Stimulated activated naive CD8-positive, alpha-beta T cell treated with anti-CD3 and anti-CD28 coated beads, Interleukin-15, Interleukin-2, amounts not matched to agents 100 U/mL and 50 U/mL, for 24 hours (primary cell): ENCODE data around the gene SUPT3H.

Source experiments
- ATAC-seq: fragments of 150-1000 bp; cut with Tn5 transposase; one replicate; pipeline ENCODE4 v1.10.0; 2021
- DNase-seq: peaks from one replicate; pipeline ENCODE4 v3.0.0; 2021

Gene SUPT3H

DNA sequence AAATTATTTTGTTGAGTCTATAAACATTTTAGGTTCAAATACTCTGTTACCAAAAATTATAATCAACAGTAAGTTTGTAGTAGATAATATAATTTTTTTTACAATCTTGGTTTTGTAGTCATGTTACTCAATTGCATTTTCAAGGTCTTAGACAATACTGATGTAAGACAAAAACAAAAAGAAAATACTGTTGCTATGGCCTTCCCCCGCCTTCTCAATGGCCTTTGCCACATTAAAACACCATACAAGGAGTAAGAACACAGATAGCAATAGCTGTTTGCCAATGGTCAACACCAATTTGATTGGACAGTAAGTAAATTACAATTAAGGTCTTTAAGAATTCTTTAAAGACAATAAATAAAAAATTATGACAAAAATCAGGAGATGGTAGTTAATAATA, 540.0 kb downstream of the SUPT3H start:
- no peak for DNase-seq
- ATAC-seq = no peak

DNA sequence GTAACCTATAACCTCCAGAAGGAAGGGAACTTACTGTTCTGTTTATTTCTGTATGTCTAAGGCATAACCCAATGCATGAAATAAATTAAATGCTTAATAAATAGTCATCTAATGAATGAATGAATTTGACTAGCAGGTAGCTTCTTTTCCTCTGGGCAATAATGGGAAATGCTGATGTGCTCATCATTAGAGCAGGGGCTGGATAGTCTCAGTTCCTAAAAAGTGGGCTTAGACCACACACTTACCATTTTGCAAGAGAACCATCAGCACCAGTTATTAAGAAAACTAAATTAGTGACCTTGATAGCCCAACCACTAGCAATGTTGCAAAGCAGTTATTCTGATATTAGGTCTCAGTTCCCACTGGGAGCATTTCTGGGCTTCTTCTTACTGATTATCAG, 540.5 kb downstream of the SUPT3H start:
- DNase-seq (no peak), ATAC-seq (no peak)

GRCh38 chr6:44833248-44833647, 544.5 kb downstream of the SUPT3H start:
- no peak for DNase-seq
- ATAC-seq = no peak

DNA sequence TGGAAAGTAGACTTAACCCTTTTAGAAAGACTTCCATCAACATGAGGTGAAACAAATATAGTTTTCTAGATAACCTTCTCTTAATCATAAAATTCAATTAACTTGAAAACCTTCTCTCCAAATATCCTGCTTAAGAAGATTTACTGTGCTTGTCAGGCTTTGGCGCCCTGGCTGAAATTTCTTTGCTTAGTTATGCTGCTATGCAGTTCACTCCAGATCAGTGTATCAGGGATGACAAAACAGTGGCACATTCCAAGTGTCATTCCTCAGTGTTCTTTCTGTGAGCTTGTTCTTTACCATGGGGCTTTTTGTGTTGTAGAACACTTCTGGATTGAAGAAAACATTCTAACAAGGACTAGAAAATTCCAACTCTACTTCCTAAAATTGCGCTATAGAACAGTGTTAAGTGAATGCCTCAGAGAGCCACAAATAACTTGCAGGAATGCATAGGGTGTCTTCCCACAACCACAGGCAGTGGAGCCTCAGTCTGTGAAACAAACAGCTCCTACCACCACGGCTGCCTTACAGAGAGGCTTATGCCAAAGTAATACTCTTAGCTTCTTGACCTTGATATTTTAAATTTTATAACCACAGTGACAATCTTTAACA, 546.6 kb downstream of the SUPT3H start:
- no peak for ATAC-seq
- no peak for DNase-seq

DNA sequence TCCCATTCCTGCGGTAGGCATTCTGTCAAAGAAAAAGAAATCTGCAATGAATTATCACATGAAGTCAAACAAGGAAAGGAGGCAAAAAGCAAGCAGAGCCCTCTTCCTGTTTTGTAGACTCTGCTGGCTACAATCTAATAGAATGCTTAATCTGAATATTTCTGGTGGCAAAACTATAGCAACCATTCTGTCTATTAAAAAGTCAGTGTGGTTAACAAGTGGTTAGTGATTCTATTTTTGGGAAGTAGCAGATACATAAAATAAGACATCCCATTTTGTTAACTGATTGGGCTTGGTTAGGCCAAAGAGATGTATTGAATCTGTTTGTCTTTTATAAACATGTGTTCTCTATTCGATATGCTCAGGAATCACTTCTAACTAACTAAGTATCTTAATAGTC, 547.9 kb downstream of the SUPT3H start:
- no peak for ATAC-seq
- no peak for DNase-seq

GRCh38 chr6:44828780-44829179, 549.0 kb downstream of the SUPT3H start:
- no peak for ATAC-seq
- no peak for DNase-seq

DNA sequence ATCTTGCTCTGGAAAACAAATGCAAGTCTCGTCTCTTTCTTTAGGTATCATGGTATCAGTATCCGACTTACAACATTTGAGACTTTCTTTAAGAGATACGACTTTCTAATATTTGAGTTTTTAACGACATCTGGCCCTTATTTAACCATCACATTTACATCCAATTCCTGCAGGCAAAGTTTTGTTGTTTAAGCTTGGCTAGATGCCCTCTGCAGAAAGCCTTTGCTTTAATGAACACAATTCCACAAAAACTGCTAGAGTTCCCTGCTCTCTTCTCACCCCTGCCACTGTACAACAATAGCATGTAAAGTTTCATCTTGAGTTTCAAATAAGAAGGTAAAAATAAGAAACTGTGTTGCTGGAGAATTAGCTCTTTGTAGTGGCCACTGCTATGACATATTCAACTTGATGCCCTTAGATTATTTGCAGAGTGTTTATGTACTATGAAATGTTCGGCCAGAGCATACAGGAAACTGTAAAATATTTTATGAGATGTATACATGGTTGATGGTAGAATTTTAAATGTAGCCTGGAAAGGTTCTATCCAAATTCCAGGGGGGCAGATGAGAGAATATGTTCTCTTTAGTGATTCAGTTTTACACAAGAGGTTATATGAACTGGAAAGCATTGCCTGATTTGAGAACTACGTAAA, 551.6 kb downstream of the SUPT3H start:
- ATAC-seq (no peak), DNase-seq (no peak)

DNA sequence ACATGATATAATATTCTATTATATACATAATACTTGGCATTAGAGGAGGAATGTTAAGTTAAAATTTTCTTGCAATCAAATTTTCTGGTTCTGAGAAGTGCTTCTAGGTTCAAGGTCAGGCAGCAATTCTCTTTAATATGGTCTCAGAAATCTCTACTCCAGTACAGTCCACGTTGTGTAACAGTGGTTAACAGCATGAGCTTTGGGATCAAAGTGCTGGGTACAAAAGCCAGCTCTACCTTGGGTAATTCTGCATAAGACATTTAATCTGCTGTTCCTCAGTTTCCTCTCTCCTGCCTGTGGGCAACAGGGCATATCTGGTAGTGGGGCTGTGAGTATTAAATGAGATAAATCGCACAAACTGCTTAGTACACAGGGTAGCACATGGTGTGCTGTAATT, 552.5 kb downstream of the SUPT3H start:
- DNase-seq (no peak), ATAC-seq (no peak)

DNA sequence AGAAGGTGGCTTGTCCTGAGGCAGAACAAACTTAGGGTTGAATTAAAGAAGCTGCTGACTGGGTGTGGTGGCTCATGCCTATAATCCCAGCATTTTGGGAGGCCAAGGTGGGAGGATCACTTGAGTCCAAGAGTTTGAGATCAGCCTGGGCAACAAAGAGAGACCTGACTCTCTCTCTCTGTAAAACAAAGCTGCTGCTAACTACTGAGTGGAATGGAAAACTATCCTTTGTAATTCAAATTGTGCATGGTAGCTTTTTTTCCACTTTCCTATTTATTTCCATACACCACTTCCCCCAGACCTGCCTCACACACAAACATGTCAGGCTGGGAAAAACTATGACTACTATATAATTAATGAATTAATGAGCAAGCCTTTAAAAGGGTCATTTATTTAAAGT, 553.2 kb downstream of the SUPT3H start:
- DNase-seq (no peak), ATAC-seq (no peak)

GRCh38 chr6:44820759-44821158, 557.0 kb downstream of the SUPT3H start:
- ATAC-seq = no peak
- no peak for DNase-seq

- DNase-seq (no peak), ATAC-seq (no peak)
Observed at GRCh38 chr6:44820321-44820720, 557.4 kb downstream of the SUPT3H start.

GRCh38 chr6:44811456-44811855, 566.3 kb downstream of the SUPT3H start:
- ATAC-seq = no peak

GRCh38 chr6:44809258-44809657, 568.5 kb downstream of the SUPT3H start:
- ATAC-seq = no peak
- no peak for DNase-seq

More at GRCh38 chr6:44811456-44811855, 566.3 kb downstream of the SUPT3H start:
- DNase-seq = no peak

DNA sequence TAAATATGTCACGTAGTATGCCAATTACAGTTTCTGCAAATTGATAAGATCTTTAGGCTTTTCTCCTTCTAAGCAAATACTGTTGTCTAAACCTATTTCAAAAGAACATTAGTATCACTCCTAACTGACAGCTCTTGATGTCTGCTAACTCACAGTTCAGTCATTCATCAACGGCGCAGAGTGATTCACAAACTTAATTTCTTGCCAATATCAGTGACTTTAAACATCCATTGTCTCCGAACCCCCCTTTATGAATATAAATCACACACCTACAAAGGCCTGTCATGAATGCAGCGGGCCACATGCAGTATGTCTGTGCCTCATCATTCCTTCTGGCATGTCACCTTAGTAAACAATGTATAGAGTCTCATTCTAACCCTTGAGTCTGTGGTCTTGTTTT, 569.6 kb downstream of the SUPT3H start:
- ATAC-seq (no peak), DNase-seq (no peak)

DNA sequence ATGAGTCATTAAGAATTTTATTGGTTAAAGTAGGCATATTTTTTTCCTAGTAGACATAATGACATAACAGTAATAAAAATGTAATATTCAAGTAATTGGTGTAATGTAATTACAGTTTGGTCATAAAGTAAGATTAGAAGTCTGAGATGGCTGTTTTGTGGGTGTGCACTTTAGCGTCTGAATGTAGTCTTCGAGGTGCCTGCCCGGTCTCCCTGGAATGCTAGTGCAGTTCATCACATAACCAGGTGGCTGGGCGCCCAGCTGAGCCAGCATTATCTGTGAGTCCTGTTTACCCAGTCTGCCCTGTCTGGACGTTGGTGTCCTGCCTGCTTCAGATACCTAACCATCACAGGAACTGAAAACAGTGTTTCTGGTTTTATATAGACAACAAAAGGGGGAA, 571.1 kb downstream of the SUPT3H start:
- ATAC-seq (no peak), DNase-seq (no peak)

- ATAC-seq = no peak
- DNase-seq = no peak
Observed at GRCh38 chr6:44805238-44805846, 572.4 kb downstream of the SUPT3H start.

- no peak for DNase-seq
- ATAC-seq = no peak
Observed at GRCh38 chr6:44804546-44805159, 573.1 kb downstream of the SUPT3H start.

DNA sequence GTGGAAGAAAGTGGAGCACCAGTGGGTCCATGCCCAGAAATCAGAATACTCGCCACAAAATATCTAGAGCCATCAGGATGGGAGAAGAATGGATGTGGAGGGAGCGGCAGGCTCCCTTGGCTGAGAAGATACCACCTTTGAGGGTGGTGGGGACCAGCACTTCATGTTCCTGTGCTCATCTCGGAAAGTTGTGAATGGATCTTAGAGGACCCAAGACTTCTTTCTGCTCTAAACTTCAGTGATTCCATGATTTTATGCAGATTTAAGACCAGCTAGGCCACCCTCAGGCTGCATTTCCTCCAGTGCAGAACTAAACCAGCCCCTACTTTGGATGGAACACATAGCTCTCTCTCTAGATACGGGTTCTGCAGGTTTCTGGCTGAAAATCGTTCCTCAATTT, 573.7 kb downstream of the SUPT3H start:
- ATAC-seq (no peak), DNase-seq (no peak)

DNA sequence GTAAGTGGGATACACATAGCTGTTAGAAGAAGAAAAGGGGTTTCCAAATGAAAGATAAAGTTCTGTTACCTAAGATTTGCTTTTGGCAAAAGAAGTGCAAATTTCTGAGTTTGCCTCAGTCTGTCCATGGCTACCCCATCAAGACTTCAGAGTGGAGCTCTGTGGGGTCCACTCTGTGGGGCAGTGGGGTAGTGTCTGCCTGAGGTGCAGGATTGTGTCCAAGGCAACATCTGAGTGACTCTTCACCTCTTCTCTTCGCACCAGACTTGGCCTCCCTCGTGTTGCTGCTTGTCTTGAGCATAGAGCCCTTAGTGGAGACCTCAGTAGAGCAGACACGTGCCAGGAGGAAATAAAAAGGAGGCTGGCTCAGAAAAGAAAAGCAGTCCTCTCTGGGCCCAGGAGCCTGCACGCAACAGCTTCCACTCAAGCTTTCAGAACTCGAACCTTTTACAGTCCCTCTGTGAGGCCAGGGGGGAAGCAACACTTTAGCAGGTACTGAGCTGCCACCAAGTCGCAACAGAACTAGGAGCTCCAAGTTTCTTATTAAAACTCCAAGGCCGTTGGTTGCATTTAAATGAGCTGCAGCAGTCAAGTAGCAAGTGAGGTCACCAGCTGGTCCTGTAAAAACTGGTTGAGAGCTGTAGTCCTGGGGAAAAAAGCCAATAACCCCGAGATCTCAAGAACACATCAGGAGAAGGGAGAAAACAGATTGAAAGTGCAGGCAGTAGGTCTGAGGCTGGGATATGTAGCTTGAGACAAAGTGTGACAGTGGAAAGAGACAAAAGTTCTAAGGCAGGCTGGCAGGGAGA, 576.7 kb downstream of the SUPT3H start:
- ATAC-seq (no peak), DNase-seq (no peak)

DNA sequence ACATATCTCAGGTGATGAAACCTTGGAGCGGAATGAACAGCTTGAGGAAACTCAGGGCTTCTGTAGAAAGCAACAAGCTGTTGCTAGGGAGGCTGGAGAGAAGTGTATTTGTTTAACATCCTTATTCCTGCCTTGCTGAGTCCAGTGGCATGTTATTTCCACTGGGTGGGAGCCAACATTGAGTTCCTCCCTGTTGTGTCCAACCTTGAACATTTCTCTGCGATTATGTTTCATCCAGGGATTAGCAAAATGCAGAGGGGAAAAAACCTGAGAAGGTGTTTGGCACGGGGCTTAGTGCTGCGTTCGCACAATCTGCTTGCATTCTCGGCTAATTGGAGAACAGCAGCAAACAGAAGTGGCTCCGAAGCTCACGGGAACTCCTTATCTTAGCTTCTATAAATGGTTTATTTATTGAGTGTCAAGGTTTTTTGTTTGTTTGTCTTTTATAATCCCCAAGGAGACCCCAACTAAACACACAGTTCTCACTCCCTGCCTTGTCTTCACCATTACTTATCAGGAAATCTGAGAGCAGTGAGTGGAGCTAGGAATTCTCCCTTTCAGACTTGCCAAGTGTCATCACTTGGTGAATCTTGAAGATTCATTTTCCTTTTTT, 577.5 kb downstream of the SUPT3H start:
- DNase-seq (no peak), ATAC-seq (no peak)

GRCh38 chr6:44797746-44798145, 580.0 kb downstream of the SUPT3H start:
- ATAC-seq (no peak), DNase-seq (no peak)

- ATAC-seq (no peak), DNase-seq (no peak)
Observed at GRCh38 chr6:44795326-44795725, 582.4 kb downstream of the SUPT3H start.
